ENCODE measurements around the gene MITF. TPM values are rescaled to one million over a fixed set of nuclear protein-coding genes. Genes with fewer than 3 reads are reported as not detected.

The MITF gene
- total and polyA plus RNA-seq, 10 donors: 0.83 to 11.9 (median 6.2) TPM

- H3K9me3 ChIP-seq: no peaks in the 10 kb centered on the region
- no peaks in the 10 kb centered on the region for H3K27me3 ChIP-seq (replicated peaks in 1 of 7)
- no peaks in the 10 kb centered on the region for H3K36me3 ChIP-seq
- no peak for DNase-seq
- WGBS, 5 donors: 82 to 97% (median 90%) methylated on average over 2 of the region's 2 CpGs
- TF ChIP-seq POLR2AphosphoS5 (IDR thresholded peaks at IDR 0.05): no peak
- no peak for TF ChIP-seq CTCF (IDR thresholded peaks at IDR 0.05 in 8 of 11, conservative IDR thresholded peaks at IDR 0.05 in 3 of 11)
- TF ChIP-seq POLR2A (IDR thresholded peaks at IDR 0.05): no peak
- intact Hi-C loops (cut with DNase I; ENCODE audit: low total_unique reads): no loop called here
- H3K4me3 ChIP-seq: no peak overlapping the region
- no peak overlapping the region for H3K27ac ChIP-seq
- no peaks in the 10 kb centered on the region for H3K4me1 ChIP-seq
Measured at GRCh38 chr3:69890691-69891090, 151.4 kb downstream of the MITF start.

GRCh38 chr3:69892706-69893105 lies 153.4 kb downstream of the MITF start:
- no peaks in the 10 kb centered on the region for H3K27me3 ChIP-seq (replicated peaks in 1 of 7)
- H3K27ac ChIP-seq: no peak overlapping the region
- H3K36me3 ChIP-seq: no peaks in the 10 kb centered on the region
- H3K4me3 ChIP-seq: no peak overlapping the region
- TF ChIP-seq CTCF (IDR thresholded peaks at IDR 0.05 in 8 of 11, conservative IDR thresholded peaks at IDR 0.05 in 3 of 11) (no peak), POLR2AphosphoS5 (IDR thresholded peaks at IDR 0.05) (no peak), POLR2A (IDR thresholded peaks at IDR 0.05) (no peak)
- H3K4me1 ChIP-seq: no peaks in the 10 kb centered on the region
- intact Hi-C loops (cut with DNase I; ENCODE audit: low total_unique reads): no loop called here
- no peaks in the 10 kb centered on the region for H3K9me3 ChIP-seq
- no peak for DNase-seq
- WGBS, 5 donors: 79 to 95% (median 85%) methylated on average over 4 of the region's 4 CpGs

- Histone ChIP-seq H3K36me3 (no peaks in the 10 kb centered on the region), H3K27ac (no peak overlapping the region), H3K27me3 (replicated peaks in 1 of 7) (no peaks in the 10 kb centered on the region), H3K9me3 (no peaks in the 10 kb centered on the region), H3K4me3 (no peak overlapping the region), H3K4me1 (no peaks in the 10 kb centered on the region)
- no peak for TF ChIP-seq POLR2AphosphoS5 (IDR thresholded peaks at IDR 0.05)
- TF ChIP-seq CTCF (IDR thresholded peaks at IDR 0.05 in 8 of 11, conservative IDR thresholded peaks at IDR 0.05 in 3 of 11): no peak
- TF ChIP-seq POLR2A (IDR thresholded peaks at IDR 0.05): no peak
- intact Hi-C loops (cut with DNase I; ENCODE audit: low total_unique reads): no loop called here
- WGBS, 5 donors: 81 to 93% (median 86%) methylated on average over 4 of the region's 4 CpGs
- no peak for DNase-seq
Measured at GRCh38 chr3:69893274-69893673, 154.0 kb downstream of the MITF start.

GRCh38 chr3:69896095-69896494 lies 156.8 kb downstream of the MITF start:
- H3K36me3 ChIP-seq: no peaks in the 10 kb centered on the region
- no peak for DNase-seq
- no peak overlapping the region for H3K27ac ChIP-seq
- TF ChIP-seq CTCF (IDR thresholded peaks at IDR 0.05 in 8 of 11, conservative IDR thresholded peaks at IDR 0.05 in 3 of 11) (no peak), POLR2A (IDR thresholded peaks at IDR 0.05) (no peak), POLR2AphosphoS5 (IDR thresholded peaks at IDR 0.05) (no peak)
- no peak overlapping the region for H3K4me3 ChIP-seq
- H3K9me3 ChIP-seq: no peaks in the 10 kb centered on the region
- WGBS, 5 donors: 59 to 89% (median 75%) methylated on average over 1 of the region's 1 CpG
- H3K4me1 ChIP-seq: no peaks in the 10 kb centered on the region
- intact Hi-C loops (cut with DNase I; ENCODE audit: low total_unique reads): no loop called here
- no peaks in the 10 kb centered on the region for H3K27me3 ChIP-seq (replicated peaks in 1 of 7)

All from spleen (tissue), 11 donors.